B cell (primary cell): ENCODE results near the gene TXNRD1. TPM values are rescaled to one million over a fixed set of nuclear protein-coding genes. Genes with fewer than 3 reads are reported as not detected.

Experiments used
- ATAC-seq: fragments of 200-7000 bp; cut with Tn5 transposase; one replicate; pipeline ENCODE4 v1.10.0; 2021; ENCODE audit warnings: low read depth, mild to moderate bottlenecking, moderate number of reproducible peaks, moderate library complexity
- CTCF ChIA-PET: fragments of 350-600 bp; sonication (Branson Sonifier 250); formaldehyde crosslinking; loops from one replicate; lab custom pipeline; 2021; ENCODE audit warnings: antibody characterized with exemption, inconsistent platforms; lab: Charles Lee
- POLR2A ChIA-PET: fragments of 350-600 bp; sonication (Branson Sonifier 250); formaldehyde crosslinking; loops from one replicate; lab custom pipeline; 2021; ENCODE audit warnings: antibody characterized with exemption; lab: Charles Lee
- DNase-seq: peaks from one replicate; pipeline ENCODE4 v3.0.0; 2013
- H2AFZ ChIP-seq: 2 replicates; pipeline ENCODE4 v1.6.1; 2012; ENCODE audit warnings: mild to moderate bottlenecking, low read depth, low read length; ENCODE audit not compliant: insufficient read depth, poor library complexity, severe bottlenecking
- H3K27ac ChIP-seq, 2 donors: 1 replicate in 1 of 2; 2 replicates in 1 of 2; pipeline ENCODE4 v1.5.1; 2012 to 2013; ENCODE audit warnings: low read length in 2 of 2, mild to moderate bottlenecking in 2 of 2, moderate library complexity in 1 of 2
- H3K27me3 ChIP-seq, 4 experiments: fragments of 200-600 bp in 1 of 4; sonication (generic) in 1 of 4; replicated peaks in 1 of 4; 1 replicate in 2 of 4; 2 replicates in 2 of 4; pipeline versions ENCODE4 v1.6.1 to v1.7.0; 2013 to 2016; ENCODE audit warnings: low read length in 3 of 4, mild to moderate bottlenecking in 2 of 4, mixed read lengths in 1 of 4, moderate library complexity in 1 of 4; ENCODE audit not compliant: insufficient read depth in 4 of 4, control insufficient read depth in 3 of 4; ENCODE audit errors: control extremely low read depth in 1 of 4
- H3K36me3 ChIP-seq, 2 experiments: replicated peaks in 1 of 2; 1 replicate in 1 of 2; 2 replicates in 1 of 2; pipeline versions ENCODE4 v1.6.1 to v1.7.1; 2013; ENCODE audit warnings: low read length in 1 of 2; ENCODE audit not compliant: insufficient read depth in 2 of 2, control insufficient read depth in 1 of 2; ENCODE audit errors: control extremely low read depth in 1 of 2, extremely low read depth in 1 of 2
- H3K4me1 ChIP-seq, 2 donors: fragments of 200-600 bp in 1 of 2; sonication (generic) in 1 of 2; 1 replicate in 1 of 2; 2 replicates in 1 of 2; pipeline versions ENCODE4 v1.5.1 to v1.6.1; 2013 to 2017; ENCODE audit warnings: low read length in 2 of 2; ENCODE audit not compliant: control insufficient read depth in 2 of 2, insufficient read depth in 2 of 2
- H3K4me2 ChIP-seq: replicated peaks from 2 replicates; pipeline ENCODE3; 2012; ENCODE audit warnings: mild to moderate bottlenecking, low read depth, low read length; ENCODE audit not compliant: poor library complexity, severe bottlenecking
- H3K4me3 ChIP-seq, 5 experiments: fragments of 200-600 bp in 1 of 5; sonication (generic) in 1 of 5; 1 replicate in 3 of 5; 2 replicates in 2 of 5; pipeline versions ENCODE4 v1.5.1 to v1.7.0; 2011 to 2016; ENCODE audit warnings: low read length in 4 of 5, mild to moderate bottlenecking in 4 of 5, low read depth in 2 of 5, control low read depth in 1 of 5, moderate library complexity in 1 of 5; ENCODE audit not compliant: insufficient read depth in 1 of 5; ENCODE audit errors: control extremely low read depth in 1 of 5, extremely low read depth in 1 of 5
- H3K79me2 ChIP-seq: fragments of 200-600 bp; sonication (generic); one replicate; pipeline ENCODE4 v1.6.0; 2016; ENCODE audit warnings: low read length; ENCODE audit not compliant: control insufficient read depth, insufficient read depth
- H3K9ac ChIP-seq: fragments of 200-600 bp; sonication (generic); 2 replicates; pipeline ENCODE4 v1.6.1; 2017; ENCODE audit warnings: mild to moderate bottlenecking, low read length, moderate library complexity
- H3K9me3 ChIP-seq, 3 donors: one replicate each; pipeline versions ENCODE4 v1.6.1 to v1.7.1; 2013; ENCODE audit warnings: low read length in 2 of 3; ENCODE audit not compliant: control insufficient read depth in 2 of 3, insufficient read depth in 1 of 3; ENCODE audit errors: control extremely low read depth in 1 of 3
- H4K20me1 ChIP-seq: 2 replicates; pipeline ENCODE4 v1.6.0; 2012; ENCODE audit warnings: mild to moderate bottlenecking, low read length; ENCODE audit not compliant: insufficient read depth, control insufficient read depth, poor library complexity, severe bottlenecking
- H3K27ac Mint-ChIP-seq: one replicate; pipeline ENCODE4 v1.8.0; 2021; ENCODE audit warnings: mixed read lengths
- H3K27me3 Mint-ChIP-seq: one replicate; pipeline ENCODE4 v1.8.0; 2021; ENCODE audit warnings: mixed read lengths
- H3K4me1 Mint-ChIP-seq: one replicate; pipeline ENCODE4 v1.8.0; 2021; ENCODE audit warnings: mixed read lengths
- H3K4me3 Mint-ChIP-seq: one replicate; pipeline ENCODE4 v1.8.0; 2021; ENCODE audit warnings: mixed read lengths
- H3K9me3 Mint-ChIP-seq: one replicate; pipeline ENCODE4 v1.8.0; 2022; ENCODE audit warnings: mixed read lengths; ENCODE audit not compliant: insufficient read depth
- EZH2 ChIP-seq: IDR thresholded peaks from 2 replicates; pipeline ENCODE4 v1.6.1; 2012; ENCODE audit warnings: borderline replicate concordance, low read depth, mild to moderate bottlenecking, moderate library complexity, low read length; ENCODE audit not compliant: insufficient read depth, poor library complexity, severe bottlenecking
- WGBS: methylation state at CpG from one replicate; pipeline ENCODE4 v1.1.5; 2013; ENCODE audit warnings: missing lambda C conversion rate; ENCODE audit not compliant: insufficient coverage; 5-methylcytosine and 5-hydroxymethylcytosine counted together
- intact Hi-C: fragments of 100-400 bp; cut with micrococcal nuclease; formaldehyde crosslinking; loops from one replicate; pipeline ENCODE4 v1.10.0; 2022
- polyA plus RNA-seq: library from polyadenylated mRNA; depleted of rRNA; stranded (reverse); fragments of >200 nt; gene quantifications from 2 replicates; pipeline ENCODE4 v1.2.3, GENCODE V29; 2012
- total RNA-seq, 2 donors: library from RNA; stranded (reverse); fragments of 120-200 nt in 1 of 2; gene quantifications; 1 replicate in 1 of 2; 2 replicates in 1 of 2; pipeline versions ENCODE4 v1.2.3 to v1.2.4, GENCODE V29; 2013 to 2022
- TF ChIP-seq, protein P1 (sequence below): fragments of 200-600 bp; IDR thresholded peaks from one replicate; pipeline ENCODE4 v1.8.0; 2022; ENCODE audit warnings: antibody characterized with exemption, mild to moderate bottlenecking

Gene TXNRD1
- total and polyA plus RNA-seq, 2 donors (not counting 1 experiment from before 2014, with no cell fraction given), result 10.1 to 44.6 TPM

DNA sequence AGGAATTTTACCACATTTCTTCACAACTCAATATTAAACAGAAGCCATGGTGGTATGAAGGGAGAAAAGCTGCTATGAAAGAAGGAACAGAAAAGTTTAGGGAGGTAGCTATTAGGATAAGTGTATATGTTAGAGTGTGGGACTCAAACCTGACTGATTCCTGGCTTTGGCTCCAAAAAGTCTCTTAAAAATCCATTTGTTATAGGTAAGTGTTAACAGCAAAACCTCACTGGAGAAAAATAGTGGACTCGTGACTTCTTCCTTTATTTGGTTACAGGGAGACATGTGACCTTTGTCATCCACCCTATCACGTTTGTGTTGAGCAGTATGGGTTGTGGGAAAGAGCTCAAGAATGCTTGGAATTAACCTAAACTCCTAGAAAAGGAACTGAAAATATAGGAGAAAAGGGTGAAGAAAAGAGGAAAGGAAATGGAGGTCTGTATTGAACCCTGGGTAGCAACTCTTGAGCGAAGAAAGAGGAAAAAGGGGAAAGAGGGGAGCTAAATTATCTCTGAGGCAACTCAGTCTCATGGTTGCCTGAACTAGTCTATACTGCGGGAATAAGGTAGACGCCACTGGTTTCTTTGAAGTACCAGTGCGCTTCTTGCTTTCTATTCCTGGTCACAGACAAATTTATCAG, 84.4 kb downstream of the TXNRD1 start:
- ChIA-PET CTCF (interaction anchor here (0.8 to 1.4 kb wide), 2 partner anchors 11 to 12 kb away, joined by 3 read pairs; no protein-coding TSS in a partner anchor), POLR2A (interaction anchor here (0.7 to 0.9 kb wide), 2 partner anchors 11 to 638 kb away, joined by 3 to 8 read pairs; no protein-coding TSS in a partner anchor)
- Mint-ChIP-seq H3K4me1 (peaks cover 38% of the 10 kb centered on the region), H3K9me3 (no peaks in the 10 kb centered on the region), H3K27ac (no peak overlapping the region), H3K4me3 (no peak overlapping the region), H3K27me3 (no peaks in the 10 kb centered on the region)
- TF ChIP-seq EZH2, result no peak
- TF ChIP-seq, protein P1, sequence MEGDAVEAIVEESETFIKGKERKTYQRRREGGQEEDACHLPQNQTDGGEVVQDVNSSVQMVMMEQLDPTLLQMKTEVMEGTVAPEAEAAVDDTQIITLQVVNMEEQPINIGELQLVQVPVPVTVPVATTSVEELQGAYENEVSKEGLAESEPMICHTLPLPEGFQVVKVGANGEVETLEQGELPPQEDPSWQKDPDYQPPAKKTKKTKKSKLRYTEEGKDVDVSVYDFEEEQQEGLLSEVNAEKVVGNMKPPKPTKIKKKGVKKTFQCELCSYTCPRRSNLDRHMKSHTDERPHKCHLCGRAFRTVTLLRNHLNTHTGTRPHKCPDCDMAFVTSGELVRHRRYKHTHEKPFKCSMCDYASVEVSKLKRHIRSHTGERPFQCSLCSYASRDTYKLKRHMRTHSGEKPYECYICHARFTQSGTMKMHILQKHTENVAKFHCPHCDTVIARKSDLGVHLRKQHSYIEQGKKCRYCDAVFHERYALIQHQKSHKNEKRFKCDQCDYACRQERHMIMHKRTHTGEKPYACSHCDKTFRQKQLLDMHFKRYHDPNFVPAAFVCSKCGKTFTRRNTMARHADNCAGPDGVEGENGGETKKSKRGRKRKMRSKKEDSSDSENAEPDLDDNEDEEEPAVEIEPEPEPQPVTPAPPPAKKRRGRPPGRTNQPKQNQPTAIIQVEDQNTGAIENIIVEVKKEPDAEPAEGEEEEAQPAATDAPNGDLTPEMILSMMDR, result no peak
- H3K27me3 ChIP-seq, result no peaks in the 10 kb centered on the region
- no peak overlapping the region for H3K4me2 ChIP-seq
- 100% methylated on average over 1 of the region's 6 CpGs for WGBS
- no peaks in the 10 kb centered on the region for H3K9me3 ChIP-seq
- ATAC-seq, result no peak
- no peak overlapping the region for H3K4me3 ChIP-seq
- H3K36me3 ChIP-seq, result peaks cover 0 to 7% of the 10 kb centered on the region in 2 experiments
- no peak for DNase-seq
- H4K20me1 ChIP-seq, result peaks cover 7% of the 10 kb centered on the region
- no peak overlapping the region for H3K9ac ChIP-seq
- intact Hi-C loops, result loop anchor here (5.0 kb wide), 2 partner anchors 163 to 458 kb away; partner anchors contain the start of genes NFYB and NT5DC3
- H2AFZ ChIP-seq, result no peak overlapping the region
- H3K27ac ChIP-seq, result no peak overlapping the region
- H3K4me1 ChIP-seq, result peaks cover 15% of the 10 kb centered on the region in 2 donors
- H3K79me2 ChIP-seq, result peaks cover 41% of the 10 kb centered on the region
